T follicular helper cell (primary cell): Measurements from ENCODE around the gene PTRHD1.
"Not testable (repeated sequence)": the region's sequence is repeated elsewhere in the genome, so short reads cannot be mapped to it uniquely, and the experiment has no call there.

Source experiments
- DNase-seq: peaks from one replicate; pipeline ENCODE4 v3.0.0-alpha.2; 2020; ENCODE audit warnings: low read depth
- total RNA-seq, 2 experiments: gene quantifications; one replicate each; lab custom pipeline; 2026; lab: John Stamatoyannopoulos, UW

PTRHD1 gene, protein sequence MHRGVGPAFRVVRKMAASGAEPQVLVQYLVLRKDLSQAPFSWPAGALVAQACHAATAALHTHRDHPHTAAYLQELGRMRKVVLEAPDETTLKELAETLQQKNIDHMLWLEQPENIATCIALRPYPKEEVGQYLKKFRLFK
- total RNA-seq = 6.2 to 8.9 reads per million in 2 experiments

DNA sequence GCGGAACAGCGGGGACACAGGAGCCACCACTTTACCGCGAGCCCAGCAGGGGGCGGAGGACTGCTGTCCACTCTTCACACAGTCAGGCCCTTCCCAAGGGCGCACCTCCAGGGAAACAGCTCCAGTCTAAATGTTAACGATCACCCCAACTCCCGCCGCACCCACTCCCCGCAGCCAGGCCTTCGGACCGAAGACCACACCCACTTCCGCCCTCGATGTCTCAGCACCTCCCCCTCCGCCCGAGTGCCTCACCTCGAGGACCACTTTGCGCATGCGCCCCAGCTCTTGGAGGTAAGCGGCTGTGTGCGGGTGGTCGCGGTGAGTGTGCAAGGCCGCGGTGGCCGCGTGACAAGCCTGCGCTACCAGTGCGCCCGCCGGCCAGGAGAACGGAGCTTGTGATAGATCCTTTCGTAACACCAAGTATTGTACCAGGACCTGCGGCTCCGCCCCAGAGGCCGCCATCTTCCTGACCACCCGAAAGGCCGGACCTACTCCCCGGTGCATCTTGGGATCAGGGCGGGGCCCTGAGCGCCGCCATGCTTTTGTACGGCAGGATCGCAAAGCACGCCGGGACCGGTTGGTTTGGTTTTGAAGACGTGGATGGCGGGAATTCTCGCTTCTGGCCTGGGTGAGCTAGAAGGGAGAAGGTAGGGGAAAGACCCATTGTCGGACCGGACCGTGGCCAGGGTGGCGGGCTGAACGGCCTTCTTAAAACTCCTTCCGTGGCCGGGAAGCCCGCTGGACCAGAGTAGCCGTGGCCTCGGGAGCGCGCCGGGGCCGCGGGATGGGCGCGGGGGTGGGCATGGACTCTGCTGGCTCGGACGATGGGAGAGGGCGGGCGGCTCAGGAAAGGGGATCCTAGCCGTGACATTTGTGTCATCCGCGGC, at the start of gene PTRHD1, which contains the start of gene CENPO:
Gene PTRHD1, minus strand, starts transcription at position 518 of the 887 bp plus-strand sequence. Its CDS starts 14 bp downstream, at position 504.
Gene CENPO, plus strand, starts transcription at position 552 of the 887 bp plus-strand sequence. CDS start 495 bp downstream, outside the sequence.
- DNase-seq = peak; percentile 90

DNA sequence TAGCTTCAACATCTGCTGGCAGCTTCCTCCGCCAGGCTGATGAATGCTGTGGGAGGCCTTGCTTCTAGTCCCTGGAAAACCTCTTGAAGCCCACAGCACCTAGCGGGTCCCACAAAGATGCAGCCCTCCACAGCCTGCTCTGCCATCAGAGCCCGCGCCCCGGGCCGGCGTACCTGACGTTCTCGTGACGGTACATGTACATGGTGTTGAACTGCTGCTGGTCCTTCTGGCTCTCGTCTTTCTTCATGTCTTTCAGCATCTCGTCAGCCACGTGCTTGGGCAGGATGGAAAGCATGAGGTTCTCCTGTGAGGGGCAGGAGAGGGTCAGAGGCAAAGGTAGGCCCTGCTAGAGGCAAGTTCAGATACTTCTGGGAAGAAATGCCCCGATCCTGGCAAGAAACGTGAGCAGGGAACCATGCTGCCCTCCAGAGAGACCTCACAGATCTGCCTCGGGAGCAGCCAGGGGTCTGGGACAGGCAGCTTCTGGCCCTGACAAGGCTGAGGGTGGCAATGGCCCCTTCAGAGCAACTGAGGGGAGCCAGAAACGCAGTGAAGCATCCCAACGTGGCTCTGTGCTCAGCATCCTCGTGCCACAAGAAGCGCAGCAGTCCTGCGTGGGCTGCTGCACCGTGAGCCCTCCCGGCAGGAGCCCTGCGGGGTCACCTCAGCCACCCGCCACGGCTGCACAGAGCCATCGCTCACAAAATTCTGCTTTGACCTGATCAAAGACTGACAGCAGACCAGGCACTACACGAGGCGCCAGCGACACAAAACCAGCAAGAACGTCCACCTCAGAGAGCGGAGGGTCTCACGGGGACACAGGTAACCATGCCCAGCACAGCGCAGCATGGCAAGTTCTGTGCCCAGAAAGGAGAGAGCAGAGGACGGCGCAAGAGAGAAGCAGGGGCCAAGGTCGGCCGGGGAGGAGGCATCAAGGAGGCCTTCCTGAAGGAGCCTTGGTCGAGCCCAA, 49.2 kb upstream of the PTRHD1 start:
- DNase-seq = no peak

DNA sequence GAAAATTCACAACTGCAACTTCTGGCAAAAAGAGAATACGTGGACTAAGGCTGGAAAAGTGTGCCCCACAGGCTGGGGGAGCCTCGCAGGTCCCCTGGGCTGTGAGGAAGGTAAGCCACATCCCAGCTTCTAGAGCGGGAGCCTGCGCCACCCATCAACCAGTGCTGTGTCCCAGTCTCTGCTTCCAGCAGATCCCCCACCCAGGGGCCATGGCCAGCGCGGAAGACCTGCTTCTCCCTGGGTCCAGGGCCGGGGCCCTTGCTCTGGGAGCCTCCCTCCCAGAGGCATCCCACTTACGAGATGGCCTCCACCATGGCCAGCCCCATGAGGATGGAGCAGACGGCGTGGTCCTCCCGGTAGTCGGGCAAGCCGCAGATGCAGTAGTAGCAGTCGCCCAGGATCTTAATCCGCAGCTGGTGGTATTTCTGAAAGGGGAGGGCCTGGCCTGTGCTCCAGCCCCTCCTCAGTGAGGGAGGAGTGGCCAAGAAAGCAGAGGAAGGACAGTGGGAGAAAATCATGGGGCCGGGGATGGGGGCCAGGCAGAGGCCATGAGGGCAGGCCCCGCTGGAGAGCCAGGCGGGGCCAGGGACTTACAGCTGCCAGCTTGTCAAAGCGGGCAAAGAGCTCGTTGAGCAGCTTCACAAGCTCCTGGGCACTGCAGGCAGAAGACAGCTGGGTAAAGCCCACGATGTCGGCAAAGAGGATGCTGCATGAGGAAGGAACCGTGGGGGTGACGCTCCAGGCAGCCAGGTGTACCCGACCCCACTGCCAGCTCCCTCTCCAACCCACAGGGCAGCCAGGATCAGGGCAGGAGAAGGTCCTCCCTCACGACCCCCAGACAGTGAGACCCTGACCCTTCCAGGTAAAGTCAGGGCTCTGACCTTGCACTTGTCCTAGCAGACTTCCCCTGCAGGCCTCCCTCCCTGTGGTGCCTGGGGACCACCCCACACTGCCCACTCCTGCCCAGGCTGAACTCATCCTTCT, 48.1 kb upstream of the PTRHD1 start:
- no peak for DNase-seq

DNA sequence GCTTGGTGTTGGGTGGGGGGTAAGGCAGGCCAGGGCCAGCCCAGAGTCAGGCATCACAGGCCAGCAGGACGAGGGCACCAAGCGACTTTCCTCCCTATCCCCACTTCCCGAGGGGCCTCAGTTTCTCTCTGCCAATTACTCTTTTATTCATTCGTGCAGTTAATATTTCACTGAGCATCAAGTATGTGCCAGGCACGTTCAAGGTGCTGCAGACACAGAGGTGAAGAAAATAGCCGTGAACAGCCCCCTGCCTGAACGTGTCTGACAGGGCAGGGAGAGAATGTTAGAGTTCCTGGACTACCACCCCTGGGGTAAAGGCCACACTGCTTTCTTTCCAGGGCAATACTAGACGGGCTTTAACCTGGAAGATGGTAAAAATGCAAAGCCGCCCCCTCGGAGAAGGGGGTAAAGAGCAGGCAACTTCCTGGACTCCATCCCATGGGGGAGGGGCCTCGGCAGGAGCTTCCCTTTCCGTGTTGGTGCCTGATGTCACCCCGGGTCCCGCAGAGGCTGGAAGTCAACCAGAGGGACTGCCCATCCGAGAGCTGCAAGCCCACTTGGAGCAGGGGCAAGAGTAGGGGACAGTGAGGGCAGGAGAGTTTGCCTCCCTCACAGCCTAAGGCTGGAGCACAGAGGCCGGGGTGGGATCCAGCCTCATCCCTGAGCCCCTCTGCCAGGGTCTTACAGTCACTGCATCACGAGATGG, 47.1 kb upstream of the PTRHD1 start:
- DNase-seq = no peak

DNA sequence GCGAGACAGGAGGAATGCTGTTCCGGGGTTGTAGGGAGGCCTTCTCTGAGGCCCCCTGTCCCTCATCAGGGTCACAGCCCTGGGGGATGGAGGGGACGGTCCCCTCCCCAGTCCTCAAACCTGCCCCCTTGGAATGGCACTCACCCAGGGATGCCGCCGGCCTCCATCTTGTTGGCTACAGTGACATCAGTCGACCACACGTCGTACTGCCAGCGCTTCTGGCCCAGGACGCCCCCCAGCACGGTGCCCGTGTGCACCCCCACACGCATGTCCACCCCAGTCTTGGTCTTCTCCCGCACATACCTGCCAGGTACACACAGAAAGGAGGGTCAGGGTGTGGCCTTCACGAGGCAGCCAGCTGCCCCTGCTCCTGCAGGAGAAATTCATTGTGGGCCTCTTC, 46.5 kb upstream of the PTRHD1 start:
- no peak for DNase-seq

DNA sequence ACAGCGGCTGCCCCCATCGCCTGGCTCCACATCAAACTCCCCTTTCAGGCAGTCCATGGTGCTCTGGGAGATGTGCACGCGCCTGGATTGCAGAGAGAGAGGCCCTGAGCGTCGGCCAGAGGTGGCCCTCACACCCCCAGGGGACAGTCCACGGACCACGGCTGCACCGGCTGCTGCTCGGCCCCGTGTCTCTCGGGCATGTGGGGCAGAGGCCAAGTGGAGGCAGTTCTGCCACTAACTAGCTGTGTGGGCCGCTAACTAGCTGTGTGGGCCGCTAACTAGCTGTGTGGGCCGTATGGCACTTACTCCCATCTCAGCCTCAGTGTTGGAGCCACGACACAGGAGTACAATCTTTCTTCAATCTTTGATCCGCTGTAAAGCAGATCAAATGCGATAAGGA, 45.4 kb upstream of the PTRHD1 start:
- no peak for DNase-seq

DNA sequence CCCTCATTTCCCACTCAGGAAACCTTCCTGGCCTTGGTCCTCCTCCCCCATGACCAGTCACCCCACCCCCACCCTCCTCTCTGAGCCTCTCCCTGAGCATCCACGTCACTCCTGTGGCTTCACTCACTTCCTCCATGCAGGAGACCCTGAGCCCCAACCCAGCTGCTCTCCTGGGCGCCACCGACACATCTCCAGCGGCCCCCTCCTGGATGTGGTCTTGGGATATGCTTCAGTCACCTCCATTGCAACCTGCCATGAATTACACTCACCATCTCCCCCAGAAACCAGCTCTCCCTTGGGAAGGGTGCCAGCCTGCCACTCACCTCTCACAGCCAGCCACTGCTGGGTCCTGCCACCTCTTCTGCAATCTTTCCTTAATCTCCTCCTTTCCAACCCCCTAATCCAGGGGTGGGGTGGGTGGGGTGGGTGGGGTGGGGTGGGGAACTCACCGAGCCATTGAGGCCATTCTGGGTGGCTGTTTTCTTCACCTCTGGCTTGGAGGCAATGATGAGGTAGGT, 44.9 kb upstream of the PTRHD1 start:
- no peak for DNase-seq

DNA sequence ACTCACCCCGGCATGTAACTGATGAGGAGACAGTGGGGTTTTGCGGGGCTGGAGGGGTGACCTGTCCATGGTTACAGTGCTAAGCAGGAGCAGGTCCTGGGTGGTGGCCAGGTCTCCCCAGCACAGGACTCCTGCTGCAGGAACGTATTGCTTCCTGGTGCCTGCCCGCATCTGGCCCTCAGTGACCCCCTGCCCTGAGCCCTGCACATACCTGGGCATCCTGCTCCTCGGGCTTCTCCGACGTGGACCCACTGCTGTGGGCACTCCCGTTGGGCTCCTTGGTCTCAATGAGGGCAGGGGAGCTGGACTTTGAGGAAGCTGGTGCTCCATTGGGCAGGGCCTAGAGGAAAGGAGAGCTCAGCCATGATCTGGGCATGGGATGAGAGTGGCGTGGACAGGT, 43.5 kb upstream of the PTRHD1 start:
- no peak for DNase-seq

DNA sequence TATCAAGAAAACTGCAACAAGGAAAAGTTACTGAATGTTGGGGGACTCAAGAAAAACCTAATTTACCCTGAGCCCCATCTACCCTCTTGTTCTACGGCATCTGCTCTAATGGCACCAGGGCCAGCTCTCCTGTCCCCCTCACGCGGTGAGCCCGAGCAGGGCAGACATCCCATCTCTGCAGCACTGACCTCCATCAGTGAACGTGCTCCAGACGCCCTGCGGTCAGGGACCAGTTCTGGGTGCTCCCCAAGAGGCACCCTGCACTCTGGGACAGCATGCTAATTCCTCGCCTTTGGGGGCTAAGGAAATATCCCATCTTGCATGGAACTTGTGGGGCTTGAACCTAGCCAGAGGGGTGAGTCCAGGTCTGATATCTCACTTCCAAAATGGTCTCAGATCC, 43.0 kb upstream of the PTRHD1 start:
- no peak for DNase-seq

DNA sequence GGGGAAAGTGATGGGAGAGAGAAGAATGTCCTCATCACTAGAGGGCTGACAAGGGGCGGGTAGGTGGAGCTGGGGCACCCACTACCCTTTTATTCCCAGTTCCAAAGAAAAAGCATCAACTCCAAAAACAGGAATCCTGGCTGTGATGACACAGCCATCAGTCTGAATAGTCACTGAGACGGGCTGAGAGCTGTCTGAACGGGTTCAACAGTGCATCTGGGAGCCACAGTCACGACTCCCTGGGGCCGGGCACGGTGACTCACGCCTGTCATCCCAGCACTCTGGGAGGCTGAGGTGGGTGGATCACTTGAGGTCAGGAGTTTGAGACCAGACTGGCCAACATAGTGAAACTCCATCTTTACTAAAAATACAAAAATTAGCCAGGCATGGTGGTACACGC, 42.2 kb upstream of the PTRHD1 start:
- not testable (repeated sequence) for DNase-seq

DNA sequence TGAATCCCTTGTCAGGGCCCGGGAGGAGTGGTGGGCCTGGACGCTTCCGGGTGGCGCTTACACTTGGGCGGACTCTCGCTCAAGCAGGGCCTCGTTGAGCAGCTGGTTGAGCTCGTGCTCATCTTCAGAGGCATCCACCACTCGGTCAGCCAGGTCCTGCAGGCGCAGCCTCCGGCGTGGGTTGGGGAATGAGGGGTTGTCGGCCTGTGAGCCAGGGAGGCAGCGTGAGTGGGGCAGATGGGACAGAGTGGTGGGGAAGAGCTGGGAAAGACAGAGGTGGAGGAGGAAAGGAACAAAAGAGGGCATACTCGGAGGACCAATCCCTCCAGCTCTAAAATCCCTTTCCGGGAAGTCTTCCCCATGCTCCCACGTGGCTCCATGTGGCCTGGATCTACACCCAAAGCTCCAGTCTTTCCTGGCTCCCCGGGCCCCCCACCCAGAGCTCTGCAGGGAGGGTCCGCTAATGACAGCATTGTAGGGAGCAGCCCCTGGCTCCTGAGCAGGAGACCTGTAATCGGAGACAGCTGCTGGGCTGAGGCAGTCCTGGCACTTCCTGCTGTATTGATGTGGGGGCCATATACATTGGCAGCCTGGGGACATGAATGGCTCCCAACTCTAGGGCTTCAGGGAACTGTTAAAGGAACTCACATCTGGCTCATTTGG, 41.7 kb upstream of the PTRHD1 start:
- no peak for DNase-seq

DNA sequence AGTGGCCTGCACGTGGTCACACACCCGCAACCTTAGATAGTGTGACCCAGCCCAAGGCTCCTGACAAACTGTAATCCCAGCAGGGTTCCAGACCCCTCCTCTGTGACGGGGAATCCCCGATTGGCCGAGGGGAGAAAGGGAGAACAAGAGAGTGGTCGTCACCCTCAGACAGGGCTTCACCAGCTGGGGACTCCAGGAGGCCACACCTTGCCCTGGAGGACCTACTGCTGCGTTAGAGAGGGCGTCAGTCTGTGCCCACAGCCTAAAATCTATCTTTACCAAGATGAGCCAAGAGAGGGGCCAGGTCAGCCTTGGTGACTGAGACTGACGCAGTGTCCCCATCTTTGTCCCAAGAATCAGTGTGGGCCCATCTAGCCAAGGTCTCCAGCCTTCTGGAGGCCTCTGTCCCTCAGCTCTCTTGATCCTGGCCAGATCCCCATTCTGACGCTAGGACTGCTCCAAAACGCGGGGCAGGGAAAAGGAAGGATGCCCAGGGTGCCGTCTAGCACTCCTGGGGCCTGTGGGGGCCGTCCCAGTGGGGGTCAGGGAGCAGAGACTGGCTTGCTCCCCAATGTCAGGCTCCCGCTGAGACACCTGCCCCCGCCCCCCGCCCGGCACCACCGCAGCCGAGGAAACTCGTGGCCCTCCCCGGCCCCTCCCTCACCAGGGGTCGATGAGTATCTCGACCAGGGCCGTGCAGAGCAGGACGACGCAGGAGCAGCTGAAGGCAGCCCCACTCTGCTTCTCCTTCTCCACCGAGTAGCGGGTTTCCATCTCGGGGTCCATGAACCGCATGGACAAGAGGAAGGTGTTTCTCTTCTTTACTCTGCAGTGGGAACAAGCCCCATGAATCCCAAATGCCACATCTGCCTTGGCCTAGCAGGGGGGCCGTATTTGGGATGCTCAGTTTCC, 40.9 kb upstream of the PTRHD1 start:
- no peak for DNase-seq

DNA sequence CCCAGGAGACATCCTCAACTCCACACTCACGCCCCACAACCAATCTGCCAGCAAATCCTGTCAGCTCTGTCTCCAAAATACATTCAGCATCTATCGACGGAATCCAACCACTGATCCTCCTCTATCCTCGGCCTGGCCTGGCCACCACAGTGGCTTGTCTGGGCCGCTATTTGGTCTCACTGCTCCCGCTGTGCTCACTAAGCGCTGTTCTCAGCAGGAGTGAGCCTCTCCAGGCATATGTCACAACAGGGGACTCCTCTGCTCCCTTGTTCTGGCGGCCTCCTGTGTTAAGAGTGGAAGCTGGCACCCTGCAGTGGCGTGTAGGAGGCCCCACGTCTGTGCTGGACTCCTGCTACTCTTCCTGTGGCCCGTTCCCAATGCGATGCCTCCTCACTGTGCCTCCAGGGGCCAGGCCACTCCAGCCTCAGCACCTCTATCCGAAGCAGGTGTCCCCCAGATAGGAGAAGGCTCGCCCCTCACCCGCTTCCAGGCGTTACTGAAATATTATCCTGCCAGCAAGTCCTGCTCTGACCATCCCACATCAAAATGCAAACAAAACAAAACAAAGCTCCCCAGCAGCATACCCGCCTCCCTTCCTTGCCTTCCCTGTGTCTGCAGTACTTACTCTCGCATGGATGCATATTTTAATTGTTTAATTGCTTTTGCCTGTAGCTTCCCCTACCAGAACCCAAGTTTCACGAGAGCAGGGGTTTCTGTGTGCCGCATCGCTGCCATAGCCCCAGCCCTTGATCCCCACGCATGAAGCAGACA, 39.9 kb upstream of the PTRHD1 start:
- DNase-seq = no peak

DNA sequence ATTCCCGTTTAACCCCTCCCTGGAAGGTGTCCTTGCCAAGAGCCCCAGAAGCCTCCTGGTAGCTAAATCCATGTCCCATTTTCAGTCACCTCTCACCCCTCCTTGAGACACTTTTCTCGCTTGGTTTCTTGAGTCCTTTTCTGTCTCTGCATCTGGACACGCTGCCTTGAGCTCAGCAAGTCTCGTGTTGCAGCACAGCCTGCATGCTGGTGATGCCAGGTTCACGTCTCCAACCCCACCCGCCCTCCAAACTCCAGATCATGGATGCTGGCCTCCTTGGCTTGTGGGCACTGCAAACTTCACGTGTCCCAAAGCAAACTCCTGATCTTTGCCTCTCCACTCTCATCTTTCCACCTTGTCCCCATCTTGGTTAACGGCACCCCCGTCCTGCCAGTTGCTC, 39.3 kb upstream of the PTRHD1 start:
- no peak for DNase-seq

DNA sequence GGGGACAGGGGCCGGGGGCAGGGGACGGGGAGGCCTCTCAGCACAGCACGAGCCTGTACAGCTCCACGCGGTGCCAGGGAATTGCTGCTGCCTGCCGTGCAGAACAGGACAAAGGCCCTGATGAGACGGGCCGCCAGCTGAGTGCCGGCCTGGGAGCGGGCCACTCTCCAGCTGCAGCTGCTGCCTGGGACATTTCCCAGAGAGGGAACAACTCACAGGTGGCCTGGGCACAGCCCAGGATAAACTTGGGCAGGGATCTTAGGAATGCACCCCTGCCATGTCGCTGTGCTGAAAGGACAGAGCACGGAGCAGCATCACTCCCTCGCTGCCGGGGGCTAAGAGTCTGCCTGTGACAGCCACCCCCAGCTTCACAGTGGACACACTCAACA, 38.9 kb upstream of the PTRHD1 start:
- DNase-seq = no peak

DNA sequence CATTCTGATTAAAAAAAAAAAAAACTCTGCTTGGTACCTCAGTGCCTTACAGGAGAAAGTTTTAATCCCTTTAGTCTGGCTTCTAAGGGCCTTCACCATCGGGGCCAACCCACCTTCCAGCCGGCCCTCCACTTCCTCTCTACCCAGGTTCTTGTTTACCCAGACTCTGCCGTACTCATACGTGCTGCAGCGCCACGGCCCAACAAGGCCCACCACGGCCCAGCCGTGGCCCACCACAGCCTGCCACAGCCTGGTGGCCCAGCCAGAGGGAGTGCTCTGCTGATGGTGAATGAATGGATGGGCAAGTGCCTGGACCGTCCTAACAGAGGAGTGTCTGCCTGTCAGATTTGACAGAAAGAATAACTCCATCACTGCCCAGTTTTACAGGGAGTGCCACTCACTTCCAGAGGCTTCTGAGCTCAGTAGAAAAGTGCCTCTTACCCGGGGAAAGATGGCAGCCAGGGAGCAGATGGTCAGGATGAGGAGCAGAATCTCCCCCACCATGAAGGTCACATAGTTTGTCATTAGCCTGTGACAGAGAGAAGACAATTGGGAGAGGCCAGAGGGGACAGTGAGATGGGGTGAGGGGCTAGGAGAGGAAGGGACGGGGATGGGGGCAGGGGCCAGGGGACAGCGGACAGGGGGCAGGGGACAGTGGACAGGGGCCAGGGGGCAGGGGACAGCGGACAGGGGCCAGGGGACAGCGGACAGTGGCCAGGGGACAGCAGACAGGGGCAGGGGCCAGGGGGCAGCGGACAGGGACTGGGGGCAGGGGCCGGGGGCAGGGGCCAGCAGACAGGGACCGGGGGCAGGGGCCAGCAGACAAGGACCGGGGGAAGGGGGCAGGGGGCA, 38.3 kb upstream of the PTRHD1 start:
- no peak for DNase-seq

DNA sequence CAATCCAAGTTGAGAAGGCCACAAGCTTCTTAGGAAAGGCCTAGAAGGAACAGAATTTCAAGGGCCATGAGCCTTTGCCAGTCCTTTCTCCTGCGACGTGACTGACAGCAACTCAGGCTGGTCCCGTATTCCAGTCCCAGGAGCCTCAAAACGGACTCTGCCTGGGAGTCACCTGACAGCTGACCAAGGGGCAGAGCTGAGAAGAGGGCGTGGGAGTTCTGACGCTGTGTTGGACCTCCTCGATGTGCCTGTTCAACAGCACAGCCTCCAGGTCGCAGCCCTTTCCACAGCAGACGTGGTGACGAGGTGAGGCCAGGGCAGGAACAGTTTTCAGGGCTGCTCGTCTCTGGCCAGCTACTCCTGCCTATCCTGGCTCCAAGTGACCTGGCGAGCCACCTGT, 37.6 kb upstream of the PTRHD1 start:
- DNase-seq = no peak
